RWPE2 (cell line): ENCODE measurements around the gene CSN1S1.
A peak's percentile ranks its signal among the peaks of the same experiment; 100 is the strongest.

Experiments used
- ATAC-seq: fragments of 200-7000 bp; cut with Tn5 transposase; 3 replicates; pipeline ENCODE4 v1.9.1; 2021; ENCODE audit warnings: low read depth
- DNase-seq: peaks from one replicate; pipeline ENCODE4 v3.0.0-alpha.2; 2020; ENCODE audit warnings: low spot score
- H3K27ac ChIP-seq: fragments of 450-650 bp; 2 replicates; pipeline ENCODE4 v1.5.1; 2017; ENCODE audit warnings: mild to moderate bottlenecking; ENCODE audit not compliant: poor library complexity, severe bottlenecking
- H3K27me3 ChIP-seq: fragments of 250-450 bp; sonication (Bioruptor Pico); 2 replicates; pipeline ENCODE4 v1.5.1; 2021; ENCODE audit warnings: mild to moderate bottlenecking, moderate library complexity; ENCODE audit not compliant: insufficient read depth, poor library complexity, severe bottlenecking
- H3K36me3 ChIP-seq: fragments of 250-450 bp; sonication (Bioruptor Pico); 2 replicates; pipeline ENCODE4 v1.5.1; 2020; ENCODE audit warnings: low read depth, mild to moderate bottlenecking, moderate library complexity
- H3K4me1 ChIP-seq: fragments of 250-450 bp; sonication (Bioruptor Pico); 2 replicates; pipeline ENCODE4 v1.5.1; 2021; ENCODE audit warnings: mild to moderate bottlenecking, moderate library complexity; ENCODE audit not compliant: insufficient read depth, poor library complexity, severe bottlenecking
- H3K4me3 ChIP-seq: fragments of 250-450 bp; sonication (Bioruptor Pico); 2 replicates; pipeline ENCODE4 v1.5.1; 2021; ENCODE audit warnings: mild to moderate bottlenecking, moderate library complexity; ENCODE audit not compliant: severe bottlenecking
- H3K9me3 ChIP-seq: fragments of 250-450 bp; sonication (Bioruptor Pico); 2 replicates; pipeline ENCODE4 v1.5.1; 2021; ENCODE audit warnings: mild to moderate bottlenecking, moderate library complexity; ENCODE audit not compliant: severe bottlenecking
- TF ChIP-seq, protein P1 (sequence below): fragments of 450-650 bp; IDR thresholded peaks from one replicate; pipeline ENCODE4 v1.5.1; 2017; ENCODE audit warnings: mild to moderate bottlenecking, moderate library complexity; ENCODE audit not compliant: poor library complexity, severe bottlenecking

The CSN1S1 gene

GRCh38 chr4:69930768-69931167 lies at the start of gene CSN1S1:
Gene CSN1S1 (plus strand): TSS chr4:69931068. CDS start chr4:69932556, 1,488 bp downstream.
- no peaks in the 10 kb centered on the region for H3K4me1 ChIP-seq
- ATAC-seq, result no peak
- H3K4me3 ChIP-seq, result no peak within 1 kb of the TSS
- DNase-seq, result no peak
- no peaks in the 10 kb centered on the region for H3K36me3 ChIP-seq
- H3K9me3 ChIP-seq, result no peaks in the 10 kb centered on the region
- TF ChIP-seq, protein P1, sequence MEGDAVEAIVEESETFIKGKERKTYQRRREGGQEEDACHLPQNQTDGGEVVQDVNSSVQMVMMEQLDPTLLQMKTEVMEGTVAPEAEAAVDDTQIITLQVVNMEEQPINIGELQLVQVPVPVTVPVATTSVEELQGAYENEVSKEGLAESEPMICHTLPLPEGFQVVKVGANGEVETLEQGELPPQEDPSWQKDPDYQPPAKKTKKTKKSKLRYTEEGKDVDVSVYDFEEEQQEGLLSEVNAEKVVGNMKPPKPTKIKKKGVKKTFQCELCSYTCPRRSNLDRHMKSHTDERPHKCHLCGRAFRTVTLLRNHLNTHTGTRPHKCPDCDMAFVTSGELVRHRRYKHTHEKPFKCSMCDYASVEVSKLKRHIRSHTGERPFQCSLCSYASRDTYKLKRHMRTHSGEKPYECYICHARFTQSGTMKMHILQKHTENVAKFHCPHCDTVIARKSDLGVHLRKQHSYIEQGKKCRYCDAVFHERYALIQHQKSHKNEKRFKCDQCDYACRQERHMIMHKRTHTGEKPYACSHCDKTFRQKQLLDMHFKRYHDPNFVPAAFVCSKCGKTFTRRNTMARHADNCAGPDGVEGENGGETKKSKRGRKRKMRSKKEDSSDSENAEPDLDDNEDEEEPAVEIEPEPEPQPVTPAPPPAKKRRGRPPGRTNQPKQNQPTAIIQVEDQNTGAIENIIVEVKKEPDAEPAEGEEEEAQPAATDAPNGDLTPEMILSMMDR, result no peak
- no peaks in the 10 kb centered on the region for H3K27me3 ChIP-seq
- H3K27ac ChIP-seq, result no peak within 1 kb of the TSS

DNA sequence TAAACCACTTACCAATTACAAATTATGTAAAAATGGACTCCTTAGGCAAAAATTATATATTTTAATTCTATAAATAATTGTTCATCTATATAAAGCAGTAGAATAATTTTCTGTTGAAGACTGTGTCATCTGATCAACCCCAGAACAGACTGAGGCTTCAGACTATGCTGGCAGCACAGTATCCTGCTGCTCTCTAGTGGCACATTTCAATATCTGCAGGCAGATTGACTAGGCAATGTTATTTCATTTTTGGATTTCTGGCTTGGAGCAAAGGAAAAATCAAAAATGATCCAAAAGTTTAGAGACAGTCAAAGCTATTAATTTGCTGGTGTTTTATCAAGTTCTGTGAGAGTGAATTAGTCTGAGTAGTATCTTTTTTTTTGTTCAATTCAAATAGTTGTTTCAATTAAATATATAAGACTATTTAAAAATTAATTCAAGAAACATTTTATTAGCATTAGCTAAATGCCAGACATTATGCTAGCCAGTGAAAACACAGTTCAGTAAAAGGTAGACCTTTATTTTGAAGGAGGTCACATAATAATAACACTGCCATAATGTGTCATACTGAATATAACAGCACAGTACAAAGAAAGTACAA lies 49.6 kb upstream of the CSN1S1 start:
- DNase-seq (no peak), ATAC-seq (peak; percentile 75)
- H3K9me3 ChIP-seq, result no peaks in the 10 kb centered on the region
- H3K36me3 ChIP-seq, result no peaks in the 10 kb centered on the region
- no peak overlapping the region for H3K4me3 ChIP-seq
- no peaks in the 10 kb centered on the region for H3K27me3 ChIP-seq
- TF ChIP-seq, protein P1, result peak; percentile 98
- no peaks in the 10 kb centered on the region for H3K4me1 ChIP-seq
- no peak overlapping the region for H3K27ac ChIP-seq

DNA sequence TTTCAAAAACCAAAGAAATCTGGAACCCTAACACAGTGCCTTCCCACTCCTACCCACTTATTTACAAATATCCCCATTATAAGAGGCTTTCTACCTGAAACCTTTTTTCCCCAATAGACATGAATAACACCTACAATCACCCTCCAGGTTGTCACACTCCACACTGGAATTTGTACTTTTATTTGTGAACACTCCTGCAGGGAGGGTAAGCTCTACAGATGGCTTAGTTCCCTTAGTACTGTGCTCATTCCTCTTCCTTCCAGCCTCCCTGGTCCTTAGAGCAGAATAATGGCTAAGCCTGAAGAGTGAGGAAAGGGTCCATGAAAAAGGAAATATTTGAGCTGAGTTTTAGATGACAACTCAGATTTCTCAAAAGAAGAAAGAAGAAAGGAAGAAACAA lies 48.7 kb upstream of the CSN1S1 start:
- Histone ChIP-seq H3K9me3 (no peaks in the 10 kb centered on the region), H3K36me3 (no peaks in the 10 kb centered on the region), H3K27ac (no peak overlapping the region), H3K4me3 (no peak overlapping the region), H3K4me1 (no peaks in the 10 kb centered on the region), H3K27me3 (no peaks in the 10 kb centered on the region)
- ATAC-seq, result no peak
- TF ChIP-seq, protein P1, result no peak
- no peak for DNase-seq

- DNase-seq (no peak), ATAC-seq (no peak)
- Histone ChIP-seq H3K27me3 (no peaks in the 10 kb centered on the region), H3K27ac (no peak overlapping the region), H3K36me3 (no peaks in the 10 kb centered on the region), H3K9me3 (no peaks in the 10 kb centered on the region), H3K4me1 (no peaks in the 10 kb centered on the region), H3K4me3 (no peak overlapping the region)
- TF ChIP-seq, protein P1, result no peak
Observed at GRCh38 chr4:69888336-69888735, 42.5 kb upstream of the CSN1S1 start.

DNA sequence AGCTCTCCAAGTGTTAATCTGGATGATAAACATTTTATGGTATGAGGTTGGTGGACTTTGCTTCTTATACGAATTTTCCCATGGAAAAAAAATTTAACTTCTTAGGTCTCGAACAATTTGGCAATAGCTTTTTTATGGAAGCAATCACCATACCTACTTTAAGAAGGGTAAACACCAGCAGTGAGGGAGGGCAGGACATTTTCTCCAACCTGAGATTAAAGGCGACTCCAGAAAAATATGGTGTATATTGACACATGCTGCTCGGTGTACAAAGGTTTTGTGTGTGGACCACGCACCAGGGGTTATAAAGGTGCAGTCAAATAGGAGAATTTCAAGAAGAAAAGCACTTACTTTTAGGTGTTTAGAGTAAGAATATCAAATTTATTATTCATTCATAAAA lies 36.7 kb upstream of the CSN1S1 start:
- TF ChIP-seq, protein P1, result no peak
- DNase-seq, result no peak
- Histone ChIP-seq H3K4me1 (no peaks in the 10 kb centered on the region), H3K27me3 (no peaks in the 10 kb centered on the region), H3K27ac (no peak overlapping the region), H3K9me3 (no peaks in the 10 kb centered on the region), H3K36me3 (no peaks in the 10 kb centered on the region), H3K4me3 (no peak overlapping the region)
- ATAC-seq, result no peak
